Esophagus squamous epithelium (tissue), 5 donors: ENCODE measurements around the gene BCL7B. TPM values are rescaled to one million over a fixed set of nuclear protein-coding genes. Genes with fewer than 3 reads are reported as not detected.
"Not testable (repeated sequence)": the region's sequence is repeated elsewhere in the genome, so short reads cannot be mapped to it uniquely, and the experiment has no call there.

Source experiments
- DNase-seq: peaks from one replicate; lab custom pipeline; 2025; lab: John Stamatoyannopoulos, UW
- H3K27ac ChIP-seq, 4 donors: fragments of 200-600 bp; sonication (generic); one replicate each; pipeline ENCODE4 v1.5.1; 2016 to 2019; ENCODE audit warnings: mild to moderate bottlenecking in 1 of 4
- H3K27me3 ChIP-seq, 4 donors: fragments of 200-600 bp; sonication (generic); 1 replicate in 3 of 4; 2 replicates in 1 of 4; pipeline versions ENCODE4 v1.5.1 to v1.6.0; 2017 to 2021; ENCODE audit warnings: antibody characterized with exemption in 1 of 4
- H3K36me3 ChIP-seq, 3 donors: fragments of 200-600 bp; sonication (generic); one replicate each; pipeline ENCODE4 v1.5.1; 2016 to 2019
- H3K4me1 ChIP-seq, 3 donors: fragments of 200-600 bp; sonication (generic); one replicate each; pipeline ENCODE4 v1.5.1; 2017 to 2019
- H3K4me3 ChIP-seq, 4 donors: fragments of 200-600 bp; sonication (generic); 1 replicate in 3 of 4; 2 replicates in 1 of 4; pipeline ENCODE4 v1.5.1; 2016 to 2019; ENCODE audit warnings: mild to moderate bottlenecking in 2 of 4, moderate library complexity in 1 of 4
- H3K9me3 ChIP-seq, 3 donors: fragments of 200-600 bp; sonication (generic); one replicate each; pipeline ENCODE4 v1.5.1; 2016 to 2019
- CTCF ChIP-seq, 6 experiments: fragments of 450-650 bp in 4 of 6; fragments of 200-600 bp in 2 of 6; sonication (generic) in 2 of 6; IDR thresholded peaks; one replicate each; pipeline ENCODE4 v1.5.1; 2016 to 2019; ENCODE audit warnings: antibody characterized with exemption in 6 of 6, mild to moderate bottlenecking in 4 of 6, moderate library complexity in 4 of 6
- POLR2A ChIP-seq, 4 donors: fragments of 450-650 bp; IDR thresholded peaks; one replicate each; pipeline ENCODE4 v1.6.1; 2017; ENCODE audit warnings: antibody characterized with exemption in 4 of 4, mild to moderate bottlenecking in 4 of 4, moderate library complexity in 3 of 4
- WGBS, 2 donors: methylation state at CpG; one replicate each; pipeline ENCODE4 v1.1.5; 2018; 5-methylcytosine and 5-hydroxymethylcytosine counted together
- intact Hi-C: fragments of 100-400 bp; cut with DNase I; formaldehyde crosslinking; loops from one replicate; pipeline ENCODE4 v1.15.0; 2022
- total RNA-seq, 4 donors: library from RNA; depleted of rRNA; stranded (reverse); fragments of >200 nt; gene quantifications; one replicate each; pipeline ENCODE4 v1.1.0, GENCODE V29; 2016
- donor health status: DM: yes; HTN: yes; CAD: no.

Gene BCL7B
- total RNA-seq, 4 donors from 2014 or later = 39.8 to 55.3 (median 43.0) TPM

- DNase-seq = no peak
- no peaks in the 10 kb centered on the region for H3K27me3 ChIP-seq
- no peak for TF ChIP-seq CTCF (IDR thresholded peaks at IDR 0.05)
- no peaks in the 10 kb centered on the region for H3K9me3 ChIP-seq
- intact Hi-C loops = no loop called here
- no peak overlapping the region for H3K27ac ChIP-seq
- H3K4me1 ChIP-seq = peaks cover 4 to 20% (median 7%) of the 10 kb centered on the region in 3 donors
- 60 to 63% methylated on average over 5 to 8 of the region's 8 CpGs for WGBS, 2 donors
- H3K36me3 ChIP-seq = no peaks in the 10 kb centered on the region
- H3K4me3 ChIP-seq = no peak overlapping the region
Measured at GRCh38 chr7:73526896-73527821, 30.3 kb downstream of the BCL7B start.

GRCh38 chr7:73526158-73526494 is 31.4 kb downstream of the BCL7B start:
- H3K9me3 ChIP-seq, H3K4me3 ChIP-seq, DNase-seq, intact Hi-C loops, H3K27me3 ChIP-seq, H3K36me3 ChIP-seq: not testable (repeated sequence)
- peaks cover 4 to 21% (median 7%) of the 10 kb centered on the region in 3 donors for H3K4me1 ChIP-seq
- H3K27ac ChIP-seq = peak overlapping the region in 1 of 4 donors; percentile 10
- WGBS, 2 donors = 54 to 75% methylated on average over 1 of the region's 1 CpG

GRCh38 chr7:73522105-73522872 is 35.2 kb downstream of the BCL7B start, which contains the start of gene BAZ1B:
Gene BAZ1B (minus strand): TSS chr7:73522293. CDS start chr7:73521933, 360 bp downstream.
- Histone ChIP-seq H3K9me3 (no peaks in the 10 kb centered on the region), H3K27ac (peak within 1 kb of the TSS; percentile 92 to 99 (median 94)), H3K27me3 (no peaks in the 10 kb centered on the region), H3K4me3 (peak within 1 kb of the TSS; percentile 59 to 95 (median 85)), H3K36me3 (peaks cover 0 to 3% (median 0%) of the 10 kb centered on the region in 3 donors), H3K4me1 (peaks cover 21 to 60% (median 34%) of the 10 kb centered on the region in 3 donors)
- peak; percentile 93 for DNase-seq
- intact Hi-C loops = loop anchor here (5.0 kb wide), 1 partner anchor 35 kb away; the partner anchor contains the start of gene BCL7B
- TF ChIP-seq CTCF (IDR thresholded peaks at IDR 0.05) (peak in 3 of 6 experiments; percentile 14 to 37 (median 30)), POLR2A (IDR thresholded peaks at IDR 0.05) (peak in 2 of 4 donors; percentile 56 to 73)
- WGBS, 2 donors = 1% methylated on average over 12 to 35 of the region's 71 CpGs

- Histone ChIP-seq H3K9me3 (no peaks in the 10 kb centered on the region), H3K36me3 (peaks cover 0 to 10% (median 0%) of the 10 kb centered on the region in 3 donors), H3K4me1 (peaks cover 21 to 61% (median 34%) of the 10 kb centered on the region in 3 donors), H3K4me3 (peak overlapping the region; percentile 59 to 95 (median 85)), H3K27ac (peak overlapping the region; percentile 92 to 99 (median 94)), H3K27me3 (no peaks in the 10 kb centered on the region)
- no peak for TF ChIP-seq CTCF (IDR thresholded peaks at IDR 0.05)
- no peak for TF ChIP-seq POLR2A (IDR thresholded peaks at IDR 0.05)
- intact Hi-C loops = loop anchor here (5.0 kb wide), 1 partner anchor 36 kb away; the partner anchor contains the start of gene BCL7B
- no peak for DNase-seq
- WGBS, 2 donors = no CpG with 5 or more reads among the region's 62 CpGs
Measured at GRCh38 chr7:73521636-73522104, 35.8 kb downstream of the BCL7B start.
